ENCODE data around the gene LUC7L2. TPM values are rescaled to one million over a fixed set of nuclear protein-coding genes. Genes with fewer than 3 reads are reported as not detected.

LUC7L2 gene
- total and polyA plus RNA-seq, 9 of the 15 experiments (the other 6 are each of a cell fraction or from before 2014, with no cell fraction given): 56.1 to 207 (median 141) TPM

GRCh38 chr7:139359366-139360209, at the start of gene LUC7L2 (continued):
- TF ChIP-seq ZKSCAN3 (CRISPR knock-in tag; IDR thresholded peaks at IDR 0.05): no peak
- peak; percentile 86 for TF ChIP-seq BRD9 (IDR thresholded peaks at IDR 0.05; ENCODE audit: low read depth, partially characterized antibody)
- peak; percentile 71 for TF ChIP-seq MYNN (IDR thresholded peaks at IDR 0.05)
- TF ChIP-seq MYNN (CRISPR knock-in tag; IDR thresholded peaks at IDR 0.05): no peak
- peak; percentile 53 for TF ChIP-seq HBP1 (CRISPR knock-in tag; IDR thresholded peaks at IDR 0.05)
- peak; percentile 74; the same call in 1 of the 2 replicates for TF ChIP-seq C11orf30 (IDR thresholded peaks at IDR 0.05; ENCODE audit: low read depth)
- TF ChIP-seq ZNF75A (CRISPR knock-in tag; IDR thresholded peaks at IDR 0.05): peak; percentile 9; the same call in 1 of the 2 replicates
- 0 out of 2 replicates have a peak, but pooled peaks have one; percentile 52 for TF ChIP-seq SRSF3 (IDR thresholded peaks at IDR 0.05; ENCODE audit: insufficient read depth, low read length)
- no peak for TF ChIP-seq SMARCE1 (IDR thresholded peaks at IDR 0.05)
- peak in 1 of 2 experiments; percentile 92; a peak in 2 of 4 replicates for TF ChIP-seq KDM4B (IDR thresholded peaks at IDR 0.05; ENCODE audit: borderline replicate concordance in 2 of 2, low read depth in 1 of 2)
- no peak for TF ChIP-seq MEIS2 (IDR thresholded peaks at IDR 0.05; ENCODE audit: partially characterized antibody)
- TF ChIP-seq DDX20 (tag; IDR thresholded peaks at IDR 0.05; ENCODE audit: low read depth): no peak
- TF ChIP-seq MAFF (IDR thresholded peaks at IDR 0.05; ENCODE audit: low read length): peak; percentile 91; the same call in 1 of the 2 replicates
- no peak for TF ChIP-seq FOXJ3 (CRISPR knock-in tag; IDR thresholded peaks at IDR 0.05)
- TF ChIP-seq ZBTB7A (IDR thresholded peaks at IDR 0.05; ENCODE audit: borderline replicate concordance, control insufficient read depth, low read depth, low read length): no peak; the same call in none of the 2 replicates
- no peak; the same call in 1 of the 2 replicates for TF ChIP-seq ZNF121 (CRISPR knock-in tag; conservative IDR thresholded peaks at IDR 0.05)
- TF ChIP-seq MTA1 (IDR thresholded peaks at IDR 0.05; ENCODE audit: borderline replicate concordance): peak; percentile 64; the same call in 1 of the 2 replicates
- peak; percentile 96 for TF ChIP-seq PHF8 (IDR thresholded peaks at IDR 0.05; ENCODE audit: borderline replicate concordance, low read length)
- no peak for TF ChIP-seq CCAR2 (IDR thresholded peaks at IDR 0.05; ENCODE audit: low read depth, low read length)
- TF ChIP-seq, protein P1, sequence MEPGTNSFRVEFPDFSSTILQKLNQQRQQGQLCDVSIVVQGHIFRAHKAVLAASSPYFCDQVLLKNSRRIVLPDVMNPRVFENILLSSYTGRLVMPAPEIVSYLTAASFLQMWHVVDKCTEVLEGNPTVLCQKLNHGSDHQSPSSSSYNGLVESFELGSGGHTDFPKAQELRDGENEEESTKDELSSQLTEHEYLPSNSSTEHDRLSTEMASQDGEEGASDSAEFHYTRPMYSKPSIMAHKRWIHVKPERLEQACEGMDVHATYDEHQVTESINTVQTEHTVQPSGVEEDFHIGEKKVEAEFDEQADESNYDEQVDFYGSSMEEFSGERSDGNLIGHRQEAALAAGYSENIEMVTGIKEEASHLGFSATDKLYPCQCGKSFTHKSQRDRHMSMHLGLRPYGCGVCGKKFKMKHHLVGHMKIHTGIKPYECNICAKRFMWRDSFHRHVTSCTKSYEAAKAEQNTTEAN (CRISPR knock-in tag; IDR thresholded peaks at IDR 0.05): peak; percentile 97
- TF ChIP-seq, protein P2, sequence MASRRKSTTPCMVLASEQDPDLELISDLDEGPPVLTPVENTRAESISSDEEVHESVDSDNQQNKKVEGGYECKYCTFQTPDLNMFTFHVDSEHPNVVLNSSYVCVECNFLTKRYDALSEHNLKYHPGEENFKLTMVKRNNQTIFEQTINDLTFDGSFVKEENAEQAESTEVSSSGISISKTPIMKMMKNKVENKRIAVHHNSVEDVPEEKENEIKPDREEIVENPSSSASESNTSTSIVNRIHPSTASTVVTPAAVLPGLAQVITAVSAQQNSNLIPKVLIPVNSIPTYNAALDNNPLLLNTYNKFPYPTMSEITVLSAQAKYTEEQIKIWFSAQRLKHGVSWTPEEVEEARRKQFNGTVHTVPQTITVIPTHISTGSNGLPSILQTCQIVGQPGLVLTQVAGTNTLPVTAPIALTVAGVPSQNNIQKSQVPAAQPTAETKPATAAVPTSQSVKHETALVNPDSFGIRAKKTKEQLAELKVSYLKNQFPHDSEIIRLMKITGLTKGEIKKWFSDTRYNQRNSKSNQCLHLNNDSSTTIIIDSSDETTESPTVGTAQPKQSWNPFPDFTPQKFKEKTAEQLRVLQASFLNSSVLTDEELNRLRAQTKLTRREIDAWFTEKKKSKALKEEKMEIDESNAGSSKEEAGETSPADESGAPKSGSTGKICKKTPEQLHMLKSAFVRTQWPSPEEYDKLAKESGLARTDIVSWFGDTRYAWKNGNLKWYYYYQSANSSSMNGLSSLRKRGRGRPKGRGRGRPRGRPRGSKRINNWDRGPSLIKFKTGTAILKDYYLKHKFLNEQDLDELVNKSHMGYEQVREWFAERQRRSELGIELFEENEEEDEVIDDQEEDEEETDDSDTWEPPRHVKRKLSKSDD (conservative IDR thresholded peaks at IDR 0.05; ENCODE audit: low read length): peak; percentile 98
- peak; percentile 72; the same call in 1 of the 2 replicates for TF ChIP-seq SMARCC2 (IDR thresholded peaks at IDR 0.05; ENCODE audit: low read depth)
- TF ChIP-seq NELFE (IDR thresholded peaks at IDR 0.05; ENCODE audit: insufficient read depth, insufficient read length): no peak
- no peak; the same call in 1 of the 2 replicates for TF ChIP-seq IRF2 (CRISPR knock-in tag; IDR thresholded peaks at IDR 0.05)
